MM.1S (cell line): ENCODE data around the gene C2.

ENCODE experiments used
- DNase-seq: peaks from one replicate; pipeline ENCODE4 v3.0.0-alpha.2; 2015
- H2AFZ ChIP-seq: fragments of 300-600 bp; sonication (generic); 2 replicates; pipeline ENCODE4 v1.6.0; 2016; ENCODE audit warnings: antibody characterized with exemption, low read length
- H3F3A ChIP-seq: fragments of 300-600 bp; sonication (generic); 2 replicates; pipeline ENCODE4 v1.6.1; 2016; ENCODE audit warnings: mild to moderate bottlenecking, antibody characterized with exemption, low read length, moderate library complexity, mixed read lengths; ENCODE audit not compliant: insufficient read depth
- H3K27ac ChIP-seq: fragments of 300-600 bp; sonication (generic); 2 replicates; pipeline ENCODE4 v1.5.1; 2016; ENCODE audit warnings: mild to moderate bottlenecking, low read length
- H3K27me3 ChIP-seq: fragments of 300-600 bp; sonication (generic); replicated peaks from 2 replicates; pipeline ENCODE4 v1.6.0; 2016; ENCODE audit warnings: low read length; ENCODE audit not compliant: insufficient read depth
- H3K36me3 ChIP-seq: fragments of 300-600 bp; sonication (generic); replicated peaks from 2 replicates; pipeline ENCODE4 v1.6.1; 2016; ENCODE audit warnings: mild to moderate bottlenecking, low read length, mixed read lengths; ENCODE audit not compliant: insufficient read depth
- H3K4me1 ChIP-seq: fragments of 300-600 bp; sonication (generic); 2 replicates; pipeline ENCODE4 v1.6.1; 2016; ENCODE audit warnings: low read length, mixed read lengths
- H3K4me2 ChIP-seq: fragments of 300-600 bp; sonication (generic); 2 replicates; pipeline ENCODE4 v1.6.0; 2016; ENCODE audit warnings: low read depth, low read length
- H3K4me3 ChIP-seq: fragments of 300-600 bp; sonication (generic); 2 replicates; pipeline ENCODE4 v1.5.1; 2016; ENCODE audit warnings: low read length, mixed read lengths
- H3K79me2 ChIP-seq: fragments of 300-600 bp; sonication (generic); 2 replicates; pipeline ENCODE4 v1.6.1; 2016; ENCODE audit warnings: mixed run types, low read length, mixed read lengths
- H3K9ac ChIP-seq: fragments of 300-600 bp; sonication (generic); 2 replicates; pipeline ENCODE4 v1.6.1; 2016; ENCODE audit warnings: low read length, mixed read lengths
- H3K9me2 ChIP-seq: fragments of 300-600 bp; sonication (generic); replicated peaks from 2 replicates; pipeline ENCODE4 v1.6.1; 2016; ENCODE audit warnings: mild to moderate bottlenecking, low read length, mixed read lengths; ENCODE audit not compliant: insufficient read depth
- H3K9me3 ChIP-seq: fragments of 300-600 bp; sonication (generic); replicated peaks from 2 replicates; pipeline ENCODE4 v1.6.1; 2016; ENCODE audit warnings: mild to moderate bottlenecking, low read length, mixed read lengths; ENCODE audit not compliant: insufficient read depth
- H4K20me1 ChIP-seq: fragments of 300-600 bp; sonication (generic); 2 replicates; pipeline ENCODE4 v1.6.1; 2016; ENCODE audit warnings: mild to moderate bottlenecking, low read length, moderate library complexity, mixed read lengths; ENCODE audit not compliant: insufficient read depth
- CTCF ChIP-seq: fragments of 300-600 bp; sonication (generic); IDR thresholded peaks from 2 replicates; pipeline ENCODE4 v1.5.1; 2016; ENCODE audit warnings: antibody characterized with exemption, low read length, mixed read lengths
- EZH2 ChIP-seq: fragments of 300-600 bp; sonication (generic); optimal IDR thresholded peaks from 2 replicates; pipeline ENCODE3; 2017; ENCODE audit warnings: low read depth, mild to moderate bottlenecking, antibody characterized with exemption, low read length, mixed read lengths
- EZH2phosphoT487 ChIP-seq: fragments of 300-600 bp; sonication (generic); IDR thresholded peaks from 2 replicates; pipeline ENCODE4 v1.6.1; 2018; ENCODE audit warnings: antibody characterized with exemption, low read length

C2 gene

DNA sequence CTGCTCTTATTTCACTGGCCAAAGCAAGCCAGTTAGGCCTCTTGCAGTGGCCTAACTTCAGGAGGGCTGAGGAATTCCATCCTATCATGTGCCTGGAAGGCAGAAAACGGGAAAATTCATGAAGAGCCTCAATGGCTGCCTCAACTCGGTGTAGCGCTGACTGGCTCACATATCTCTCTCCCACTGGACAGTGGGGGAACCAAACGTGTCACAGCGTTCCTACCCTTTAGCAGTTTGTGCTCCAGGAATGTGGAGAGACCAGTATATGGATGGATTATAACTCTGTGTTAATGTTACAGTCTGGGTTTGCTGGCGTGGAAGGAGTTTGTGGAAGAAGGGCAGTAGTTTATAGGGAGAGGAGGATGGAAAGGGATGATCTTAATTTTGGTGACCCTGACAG, 11.8 kb upstream of the C2 start:
- Histone ChIP-seq H3K9me2 (no peaks in the 10 kb centered on the region), H3K4me2 (no peak overlapping the region), H3K9me3 (no peaks in the 10 kb centered on the region), H3K27me3 (no peaks in the 10 kb centered on the region), H4K20me1 (no peaks in the 10 kb centered on the region), H3K27ac (no peak overlapping the region), H3K79me2 (no peaks in the 10 kb centered on the region), H3K4me3 (no peak overlapping the region), H3F3A (no peaks in the 10 kb centered on the region), H3K4me1 (no peaks in the 10 kb centered on the region), H2AFZ (no peak overlapping the region), H3K9ac (no peak overlapping the region), H3K36me3 (no peaks in the 10 kb centered on the region)
- TF ChIP-seq CTCF (no peak), EZH2 (no peak), EZH2phosphoT487 (no peak)
- DNase-seq, result no peak

GRCh38 chr6:31918069-31918720, 9.3 kb upstream of the C2 start:
- TF ChIP-seq EZH2phosphoT487 (no peak), CTCF (no peak), EZH2 (no peak)
- DNase-seq, result no peak

DNA sequence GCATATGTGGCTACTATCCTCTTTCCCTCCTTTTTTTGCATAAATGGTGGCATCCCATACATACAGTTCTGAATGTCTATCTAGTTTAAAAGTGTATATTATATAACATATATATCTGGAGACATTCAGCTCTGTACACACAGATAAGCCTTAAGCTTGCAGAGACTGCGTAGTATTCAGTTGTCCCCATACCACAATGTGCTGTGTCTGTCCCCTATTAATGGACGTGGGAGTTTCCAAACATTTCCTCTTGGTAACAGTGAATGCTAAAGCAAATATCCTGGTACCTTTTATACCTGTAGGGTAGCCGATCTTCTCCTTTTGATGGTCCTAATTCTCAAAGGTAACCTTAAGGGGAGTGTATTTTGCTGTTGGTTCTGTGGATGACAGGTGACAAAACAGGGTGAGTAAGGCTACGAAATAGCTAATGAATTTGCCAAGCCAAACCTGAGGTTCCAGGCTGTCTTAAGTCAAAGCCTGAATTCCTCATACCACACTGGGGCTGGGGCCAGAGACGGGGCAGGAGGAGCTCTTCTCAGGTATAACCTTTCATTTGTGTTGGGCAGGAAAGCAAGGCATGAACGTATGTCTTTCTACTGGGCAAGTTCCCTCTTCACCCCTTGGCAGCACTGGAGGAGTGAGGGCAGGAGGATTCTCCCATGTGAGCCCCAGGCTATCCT, 7.8 kb upstream of the C2 start:
- no peak overlapping the region for H2AFZ ChIP-seq
- TF ChIP-seq EZH2, result no peak
- no peak for TF ChIP-seq EZH2phosphoT487
- TF ChIP-seq CTCF, result no peak
- H3F3A ChIP-seq, result no peaks in the 10 kb centered on the region
- no peak overlapping the region for H3K4me3 ChIP-seq
- no peak for DNase-seq
- no peaks in the 10 kb centered on the region for H3K36me3 ChIP-seq
- no peaks in the 10 kb centered on the region for H4K20me1 ChIP-seq
- no peak overlapping the region for H3K9ac ChIP-seq
- no peaks in the 10 kb centered on the region for H3K9me3 ChIP-seq
- no peaks in the 10 kb centered on the region for H3K4me1 ChIP-seq
- no peak overlapping the region for H3K4me2 ChIP-seq
- H3K27ac ChIP-seq, result no peak overlapping the region
- H3K79me2 ChIP-seq, result no peaks in the 10 kb centered on the region
- H3K27me3 ChIP-seq, result no peaks in the 10 kb centered on the region
- H3K9me2 ChIP-seq, result no peaks in the 10 kb centered on the region

More at GRCh38 chr6:31918069-31918720, 9.3 kb upstream of the C2 start:
- Histone ChIP-seq H3K36me3 (no peaks in the 10 kb centered on the region), H2AFZ (no peak overlapping the region), H3K79me2 (no peaks in the 10 kb centered on the region), H3K27ac (no peak overlapping the region), H3K4me3 (no peak overlapping the region), H3K27me3 (no peaks in the 10 kb centered on the region), H3K9me3 (no peaks in the 10 kb centered on the region), H3K4me1 (no peaks in the 10 kb centered on the region), H3F3A (no peaks in the 10 kb centered on the region), H3K9ac (no peak overlapping the region), H4K20me1 (no peaks in the 10 kb centered on the region), H3K4me2 (no peak overlapping the region), H3K9me2 (no peaks in the 10 kb centered on the region)
